GM12875 (cell line): ENCODE measurements around the gene ZCCHC2.

Source experiments
- H3K4me3 ChIP-seq: one replicate; pipeline ENCODE4 v1.5.1; 2011; ENCODE audit warnings: low read depth, low read length, control low read depth
- TF ChIP-seq, protein P1 (sequence below): IDR thresholded peaks from 2 replicates; pipeline ENCODE4 v1.5.1; 2011; ENCODE audit warnings: low read depth, mild to moderate bottlenecking, control low read depth, inconsistent platforms, low read length, moderate library complexity, borderline replicate concordance; ENCODE audit not compliant: insufficient read depth

The ZCCHC2 gene

DNA sequence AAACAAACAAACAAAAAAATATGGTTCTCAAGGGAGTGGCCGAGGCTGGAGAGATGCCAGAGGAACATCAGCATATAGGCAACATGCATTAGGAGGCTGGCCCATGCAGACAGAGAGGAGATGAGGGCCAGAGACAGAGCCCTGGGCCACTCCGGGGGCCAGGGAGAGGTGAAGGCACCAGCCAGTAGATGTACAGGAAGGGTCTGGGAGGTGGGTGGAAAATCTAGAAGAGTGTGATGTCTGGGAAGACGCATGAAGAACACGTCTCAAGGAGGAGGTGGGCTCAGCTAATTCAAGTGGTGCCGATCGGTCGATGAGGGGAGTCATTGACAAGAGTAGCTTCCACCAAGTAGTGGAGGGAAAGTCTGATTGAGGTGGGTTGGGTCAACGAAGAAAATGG, 79.9 kb downstream of the ZCCHC2 start:
- TF ChIP-seq, protein P1, sequence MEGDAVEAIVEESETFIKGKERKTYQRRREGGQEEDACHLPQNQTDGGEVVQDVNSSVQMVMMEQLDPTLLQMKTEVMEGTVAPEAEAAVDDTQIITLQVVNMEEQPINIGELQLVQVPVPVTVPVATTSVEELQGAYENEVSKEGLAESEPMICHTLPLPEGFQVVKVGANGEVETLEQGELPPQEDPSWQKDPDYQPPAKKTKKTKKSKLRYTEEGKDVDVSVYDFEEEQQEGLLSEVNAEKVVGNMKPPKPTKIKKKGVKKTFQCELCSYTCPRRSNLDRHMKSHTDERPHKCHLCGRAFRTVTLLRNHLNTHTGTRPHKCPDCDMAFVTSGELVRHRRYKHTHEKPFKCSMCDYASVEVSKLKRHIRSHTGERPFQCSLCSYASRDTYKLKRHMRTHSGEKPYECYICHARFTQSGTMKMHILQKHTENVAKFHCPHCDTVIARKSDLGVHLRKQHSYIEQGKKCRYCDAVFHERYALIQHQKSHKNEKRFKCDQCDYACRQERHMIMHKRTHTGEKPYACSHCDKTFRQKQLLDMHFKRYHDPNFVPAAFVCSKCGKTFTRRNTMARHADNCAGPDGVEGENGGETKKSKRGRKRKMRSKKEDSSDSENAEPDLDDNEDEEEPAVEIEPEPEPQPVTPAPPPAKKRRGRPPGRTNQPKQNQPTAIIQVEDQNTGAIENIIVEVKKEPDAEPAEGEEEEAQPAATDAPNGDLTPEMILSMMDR = no peak
- no peak overlapping the region for H3K4me3 ChIP-seq

DNA sequence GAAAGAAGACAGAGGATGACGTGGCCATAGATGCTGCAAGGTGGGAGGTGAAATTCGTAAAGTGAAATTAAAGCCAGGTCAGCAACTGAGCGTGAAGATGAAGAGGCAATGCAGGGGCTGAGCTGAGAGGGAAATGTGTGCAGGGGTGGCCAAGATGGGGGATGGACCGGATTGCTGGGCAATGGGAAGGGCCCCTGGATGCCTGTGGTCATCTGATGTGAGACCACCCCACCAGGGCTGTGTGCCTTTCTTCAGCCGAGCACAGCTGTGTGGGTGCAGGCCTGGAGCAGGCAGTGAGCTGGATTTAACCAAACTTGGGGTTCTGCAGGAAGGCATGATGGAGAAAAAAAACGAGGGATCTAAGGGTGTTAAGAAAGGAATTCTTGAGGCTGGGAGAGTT, 80.4 kb downstream of the ZCCHC2 start:
- H3K4me3 ChIP-seq = no peak overlapping the region
- TF ChIP-seq, protein P1 = no peak

DNA sequence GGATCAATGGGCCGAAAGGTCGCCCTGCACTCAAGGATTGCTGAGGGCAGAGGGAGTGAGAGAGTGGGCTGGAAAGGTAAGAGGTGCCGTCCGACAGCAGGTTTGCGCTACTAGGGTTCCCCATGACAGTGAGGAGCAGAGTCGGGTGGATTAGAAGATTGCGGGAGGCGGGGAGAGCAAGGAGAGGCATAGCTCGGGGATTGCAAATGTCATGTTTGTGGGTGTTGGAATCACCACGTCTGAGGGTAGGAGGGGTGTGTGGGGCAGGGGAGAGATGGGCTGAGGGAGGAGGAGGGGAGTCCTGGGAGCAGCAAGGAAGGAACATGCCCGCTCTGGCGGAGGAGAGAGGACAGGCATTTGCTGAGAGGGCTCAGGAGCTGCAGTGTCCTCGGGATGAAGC, 81.2 kb downstream of the ZCCHC2 start:
- H3K4me3 ChIP-seq = no peak overlapping the region
- TF ChIP-seq, protein P1 = no peak

DNA sequence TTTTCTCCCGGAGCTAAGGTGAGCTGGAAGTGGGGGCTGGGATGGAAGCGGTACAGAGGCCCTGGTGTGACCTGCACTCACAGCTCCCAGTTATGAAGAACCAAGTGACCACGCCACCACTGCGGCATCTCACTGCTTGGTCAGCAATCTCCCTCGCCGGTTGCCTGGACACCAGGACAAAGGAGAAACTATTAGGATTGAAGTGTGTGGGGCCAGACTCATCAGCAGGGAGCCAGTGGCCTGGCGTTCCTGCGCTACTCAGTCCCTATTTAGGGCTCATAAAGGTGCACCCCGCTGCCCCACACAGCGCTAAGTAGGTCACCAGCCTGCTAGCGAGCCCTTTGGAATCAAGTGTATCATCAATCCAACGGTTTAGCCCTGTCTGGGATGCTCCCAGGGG, 82.9 kb downstream of the ZCCHC2 start:
- no peak overlapping the region for H3K4me3 ChIP-seq
- TF ChIP-seq, protein P1 = no peak

DNA sequence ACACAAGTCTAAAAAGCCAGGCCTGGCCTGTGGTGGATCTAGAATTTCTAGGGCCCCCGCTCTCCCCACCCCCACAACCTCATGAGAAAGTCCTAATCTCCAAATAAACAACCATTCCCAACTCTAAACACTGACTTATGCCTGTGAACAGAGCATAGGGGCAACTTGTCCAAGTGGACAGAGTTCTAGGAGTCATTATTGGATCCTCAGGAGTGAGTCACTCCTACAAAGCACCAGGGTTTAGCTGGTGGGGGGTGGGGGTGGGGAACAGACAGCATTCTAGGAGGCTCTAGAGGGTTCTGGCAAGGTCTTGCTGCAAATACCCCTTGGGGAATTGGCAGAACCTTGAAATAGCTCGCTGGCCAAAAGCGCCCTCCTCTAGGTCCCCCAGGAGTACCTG, 83.3 kb downstream of the ZCCHC2 start:
- TF ChIP-seq, protein P1 = no peak
- no peak overlapping the region for H3K4me3 ChIP-seq

DNA sequence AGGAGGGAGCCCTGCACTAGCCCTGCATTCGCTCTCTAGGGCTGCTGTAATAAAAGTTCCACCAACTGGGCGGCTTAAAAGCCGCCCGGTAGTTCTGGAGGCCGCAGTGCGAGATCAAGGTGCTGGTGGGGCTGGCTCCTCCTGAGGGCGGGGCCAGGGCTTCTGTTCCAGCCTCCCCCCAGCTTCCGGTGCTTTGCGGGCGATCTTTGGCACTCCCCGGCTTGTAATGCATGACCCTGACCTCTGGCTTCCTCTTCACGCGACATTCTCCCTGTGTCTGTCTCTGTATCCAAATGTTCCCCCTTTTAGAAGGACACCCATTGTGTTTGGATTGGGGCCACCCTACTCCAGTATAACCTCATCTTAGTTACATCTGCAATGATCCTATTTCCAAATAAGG, 84.5 kb downstream of the ZCCHC2 start:
- no peak overlapping the region for H3K4me3 ChIP-seq
- TF ChIP-seq, protein P1 = no peak

DNA sequence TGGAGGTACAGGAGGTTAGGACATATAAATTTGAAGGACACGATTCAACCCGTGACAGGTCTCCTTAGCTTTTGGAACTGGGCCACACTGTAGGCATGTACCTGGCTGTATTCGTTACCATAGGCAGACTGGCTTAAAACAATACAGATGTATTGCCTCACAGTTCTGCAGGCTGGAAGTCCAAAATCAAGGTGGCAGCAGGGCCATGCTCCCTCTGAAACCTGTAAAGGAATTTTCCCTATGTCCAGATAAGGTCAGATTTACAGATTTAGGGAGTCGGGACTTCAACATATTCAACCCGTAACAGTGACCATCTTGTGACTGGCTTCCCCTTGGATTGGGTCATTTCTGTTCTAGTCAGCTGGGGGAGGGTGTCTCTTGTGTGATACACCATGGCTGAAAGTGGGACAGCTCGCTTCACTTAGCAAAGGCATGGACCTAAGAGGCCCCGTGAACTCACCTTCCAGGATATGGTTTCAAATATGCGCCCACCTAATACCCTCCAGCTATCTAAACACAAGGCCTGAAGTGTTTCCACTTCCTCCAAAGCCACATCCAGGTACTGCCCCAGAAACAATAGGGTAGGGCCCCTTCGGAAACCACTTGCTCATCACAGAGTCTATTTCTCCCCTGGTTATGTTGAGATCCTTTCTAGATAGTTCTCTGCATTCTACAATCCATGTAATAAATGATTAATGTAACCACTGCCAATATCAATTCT, 85.0 kb downstream of the ZCCHC2 start:
- TF ChIP-seq, protein P1 = no peak

More for the DNA sequence above, 85.0 kb downstream of the ZCCHC2 start:
- H3K4me3 ChIP-seq = no peak overlapping the region
